IMR-90 (cell line): Measurements from ENCODE around the gene ST8SIA4. TPM values are rescaled to one million over a fixed set of nuclear protein-coding genes. Genes with fewer than 3 reads are reported as not detected.

Experiments
- ATAC-seq: fragments of 200-7000 bp; cut with Tn5 transposase; 2 replicates; pipeline ENCODE4 v1.9.1; 2020; ENCODE audit warnings: low read depth, mild to moderate bottlenecking, moderate library complexity
- BruUV-seq: library from RNA; stranded (reverse); fragments of 400-500 nt; replicated peaks from 2 replicates; lab custom pipeline; 2021; lab: Mats Ljungman, UMichigan
- CTCF ChIA-PET: fragments of 300-600 bp; formaldehyde crosslinking; extraction: SDS; loops from one replicate; lab custom pipeline; 2021; ENCODE audit warnings: antibody characterized with exemption; lab: Yijun Ruan, JAX
- POLR2A ChIA-PET: fragments of 300-600 bp; sonication (Branson Sonifier 250); formaldehyde crosslinking; loops from one replicate; lab custom pipeline; 2022; ENCODE audit warnings: antibody characterized with exemption; ENCODE audit not compliant: unreplicated experiment; lab: Charles Lee
- DNase-seq: peaks from one replicate; pipeline ENCODE4 v3.0.0; 2013
- H2AFZ ChIP-seq: replicated peaks from 2 replicates; pipeline ENCODE3; 2013; ENCODE audit warnings: low read length, mild to moderate bottlenecking; ENCODE audit not compliant: poor library complexity
- H2AK5ac ChIP-seq: 2 replicates; pipeline ENCODE4 v1.6.1; 2013; ENCODE audit warnings: low read depth, low read length, inconsistent platforms
- H2AK9ac ChIP-seq: replicated peaks from 2 replicates; pipeline ENCODE3; 2013; ENCODE audit warnings: mild to moderate bottlenecking, low read depth, low read length, moderate library complexity; ENCODE audit not compliant: poor library complexity
- H2BK120ac ChIP-seq: 2 replicates; pipeline ENCODE4 v1.6.1; 2013; ENCODE audit warnings: low read depth, low read length, inconsistent platforms
- H2BK15ac ChIP-seq: 3 replicates; pipeline ENCODE4 v1.6.1; 2013; ENCODE audit warnings: low read depth, low read length, inconsistent platforms
- H2BK20ac ChIP-seq: 2 replicates; pipeline ENCODE4 v1.6.1; 2013; ENCODE audit warnings: low read depth, mild to moderate bottlenecking, inconsistent platforms, low read length, moderate library complexity
- H2BK5ac ChIP-seq: 2 replicates; pipeline ENCODE4 v1.6.1; 2013; ENCODE audit warnings: mild to moderate bottlenecking, low read depth, low read length, inconsistent platforms; ENCODE audit not compliant: poor library complexity, severe bottlenecking
- H3K14ac ChIP-seq: replicated peaks from 2 replicates; pipeline ENCODE4 v1.6.1; 2013; ENCODE audit warnings: low read depth, low read length, inconsistent platforms
- H3K18ac ChIP-seq: 2 replicates; pipeline ENCODE4 v1.6.1; 2013; ENCODE audit warnings: low read depth, low read length, control low read depth
- H3K23ac ChIP-seq: 2 replicates; pipeline ENCODE4 v1.6.1; 2013; ENCODE audit warnings: low read depth, low read length, inconsistent platforms
- H3K27ac ChIP-seq: 2 replicates; pipeline ENCODE4 v1.5.1; 2013; ENCODE audit warnings: mild to moderate bottlenecking, control low read depth, low read length; ENCODE audit not compliant: insufficient read depth
- H3K27me3 ChIP-seq: 2 replicates; pipeline ENCODE4 v1.6.1; 2013; ENCODE audit warnings: low read length; ENCODE audit not compliant: control insufficient read depth, insufficient read depth
- H3K36me3 ChIP-seq: 2 replicates; pipeline ENCODE4 v1.6.1; 2013; ENCODE audit warnings: low read length, mixed read lengths; ENCODE audit not compliant: control insufficient read depth, insufficient read depth
- H3K4ac ChIP-seq: 2 replicates; pipeline ENCODE4 v1.6.1; 2013; ENCODE audit warnings: low read depth, low read length, inconsistent platforms
- H3K4me1 ChIP-seq: 2 replicates; pipeline ENCODE4 v1.6.1; 2013; ENCODE audit warnings: low read length, mixed read lengths; ENCODE audit not compliant: control insufficient read depth, insufficient read depth
- H3K4me2 ChIP-seq: 2 replicates; pipeline ENCODE4 v1.6.1; 2013; ENCODE audit warnings: low read depth, mild to moderate bottlenecking, control low read depth, low read length, moderate library complexity
- H3K4me3 ChIP-seq: 2 replicates; pipeline ENCODE4 v1.5.1; 2013; ENCODE audit warnings: low read depth, mild to moderate bottlenecking, control low read depth, low read length, moderate library complexity; ENCODE audit not compliant: insufficient read depth
- H3K56ac ChIP-seq: 2 replicates; pipeline ENCODE4 v1.6.1; 2013; ENCODE audit warnings: low read length, inconsistent platforms; ENCODE audit not compliant: insufficient read depth; ENCODE audit errors: extremely low read depth
- H3K79me1 ChIP-seq, 2 experiments: 2 replicates each; pipeline ENCODE4 v1.6.1; 2013; ENCODE audit warnings: low read length in 2 of 2, inconsistent platforms in 1 of 2, low read depth in 1 of 2
- H3K9ac ChIP-seq: 2 replicates; pipeline ENCODE4 v1.6.1; 2013; ENCODE audit warnings: low read depth, low read length, control low read depth
- H3K9me1 ChIP-seq: 2 replicates; pipeline ENCODE4 v1.6.1; 2013; ENCODE audit warnings: low read length, inconsistent platforms; ENCODE audit not compliant: insufficient read depth
- H3K9me3 ChIP-seq: 2 replicates; pipeline ENCODE4 v1.6.1; 2013; ENCODE audit warnings: low read length; ENCODE audit not compliant: control insufficient read depth, insufficient read depth
- H4K20me1 ChIP-seq: 2 replicates; pipeline ENCODE4 v1.6.1; 2013; ENCODE audit warnings: low read length, inconsistent platforms; ENCODE audit not compliant: insufficient read depth
- H4K5ac ChIP-seq: 2 replicates; pipeline ENCODE4 v1.6.1; 2013; ENCODE audit warnings: mild to moderate bottlenecking, low read depth, low read length, control low read depth
- H4K8ac ChIP-seq, 2 experiments: 2 replicates each; pipeline ENCODE4 v1.6.1; 2013; ENCODE audit warnings: low read depth in 2 of 2, low read length in 2 of 2, control low read depth in 1 of 2, inconsistent platforms in 1 of 2
- H4K91ac ChIP-seq: 2 replicates; pipeline ENCODE4 v1.6.1; 2013; ENCODE audit warnings: low read depth, low read length, inconsistent platforms; ENCODE audit not compliant: insufficient read depth
- FOS ChIP-seq: fragments of 150-350 bp; IDR thresholded peaks from 2 replicates; pipeline ENCODE4 v1.6.1; 2016; ENCODE audit warnings: low read depth, low read length
- MAZ ChIP-seq: IDR thresholded peaks from 2 replicates; pipeline ENCODE4 v1.6.1; 2012; ENCODE audit warnings: low read depth, mild to moderate bottlenecking, low read length, improper control_type of control experiment, moderate library complexity, borderline replicate concordance
- NFE2L2 ChIP-seq: fragments of 150-350 bp; IDR thresholded peaks from 2 replicates; pipeline ENCODE4 v1.6.1; 2016; ENCODE audit warnings: low read depth, mild to moderate bottlenecking, low read length
- POLR2A ChIP-seq: IDR thresholded peaks from 2 replicates; pipeline ENCODE4 v1.6.1; 2012; ENCODE audit warnings: mild to moderate bottlenecking, low read depth, low read length
- RCOR1 ChIP-seq: IDR thresholded peaks from 2 replicates; pipeline ENCODE4 v1.6.1; 2012; ENCODE audit warnings: mild to moderate bottlenecking, low read length, improper control_type of control experiment; ENCODE audit not compliant: insufficient replicate concordance
- RFX5 ChIP-seq: IDR thresholded peaks from 2 replicates; pipeline ENCODE4 v1.8.0; 2012; ENCODE audit warnings: low read depth, mild to moderate bottlenecking, low read length, moderate library complexity
- SMC3 ChIP-seq: fragments of 150-350 bp; IDR thresholded peaks from 2 replicates; pipeline ENCODE4 v1.6.1; 2016; ENCODE audit warnings: low read depth, mild to moderate bottlenecking, antibody characterized with exemption, low read length, moderate library complexity
- WGBS, 2 experiments: methylation state at CpG; one replicate each; pipeline versions ENCODE4 v1.1.5 to v1.1.7; 2013; ENCODE audit warnings: missing lambda C conversion rate in 2 of 2; ENCODE audit not compliant: insufficient read length in 1 of 2; ENCODE audit errors: extremely low coverage in 2 of 2; 5-methylcytosine and 5-hydroxymethylcytosine counted together
- dilution Hi-C: fragments of 300-500 bp; cut with HindIII; formaldehyde crosslinking; loops from one replicate; pipeline ENCODE4 v1.14.3; 2018; ENCODE audit warnings: low sequenced_read_pairs; ENCODE audit not compliant: unreplicated experiment
- in situ Hi-C: fragments of 300-500 bp; cut with MboI; formaldehyde crosslinking; loops from 3 replicates; pipeline ENCODE4 v1.14.3; 2019; ENCODE audit warnings: low sequenced_read_pairs, inconsistent platforms, mixed read lengths
- intact Hi-C: fragments of 100-400 bp; cut with micrococcal nuclease; formaldehyde crosslinking; loops from 2 replicates; pipeline ENCODE4 v1.10.0; 2022
- polyA plus RNA-seq, 3 experiments: library from polyadenylated mRNA; depleted of rRNA; stranded (reverse); fragments of >200 nt; gene quantifications; 2 replicates each; pipeline ENCODE4 v1.2.3, GENCODE V29; 2012; ENCODE audit warnings: low replicate concordance in 1 of 3
- total RNA-seq: library from RNA; depleted of rRNA; stranded (reverse); fragments of >200 nt; gene quantifications from 2 replicates; pipeline ENCODE4 v1.2.3, GENCODE V29; 2012
- TF ChIP-seq, protein P1 (sequence below): fragments of 150-350 bp; IDR thresholded peaks from 2 replicates; pipeline ENCODE4 v1.6.1; 2017; ENCODE audit warnings: mild to moderate bottlenecking, antibody characterized with exemption, low read length, low read depth

The ST8SIA4 gene
- total and polyA plus RNA-seq, 2 of the 4 experiments (the other 2 are of a cell fraction): 0.02 to 0.18 TPM

DNA sequence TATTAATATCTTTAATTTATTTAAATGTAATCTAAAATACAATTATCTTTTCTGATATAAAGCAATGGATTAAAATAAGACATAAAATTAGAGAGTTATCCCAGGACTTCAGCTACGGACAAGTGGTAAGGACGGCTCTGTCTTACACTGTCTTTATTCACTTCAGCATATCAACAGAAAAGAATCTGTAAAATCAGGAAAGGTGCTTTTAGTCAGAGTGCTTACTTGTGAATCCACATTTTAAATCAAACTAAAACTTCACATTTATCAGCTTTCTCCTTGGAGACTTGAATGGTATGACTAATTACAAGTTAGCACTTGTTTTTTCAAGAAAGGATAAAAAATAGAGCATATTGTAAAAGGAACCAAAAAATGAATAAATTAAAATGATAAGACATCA is 39.3 kb downstream of the ST8SIA4 start:
- dilution Hi-C loops: no loop called here

More for the DNA sequence above, 39.3 kb downstream of the ST8SIA4 start:
- no peak overlapping the region for H3K9ac ChIP-seq
- no peak overlapping the region for H3K14ac ChIP-seq
- no peaks in the 10 kb centered on the region for H4K20me1 ChIP-seq
- no peaks in the 10 kb centered on the region for H3K4me1 ChIP-seq
- no peak overlapping the region for H2AK9ac ChIP-seq
- no peak overlapping the region for H2BK20ac ChIP-seq
- ChIA-PET POLR2A (no interaction called here), CTCF (no interaction called here)
- no peak overlapping the region for H2BK15ac ChIP-seq
- H4K5ac ChIP-seq: no peak overlapping the region
- no peak overlapping the region for H3K56ac ChIP-seq
- H3K23ac ChIP-seq: no peak overlapping the region
- H2AK5ac ChIP-seq: no peak overlapping the region
- H4K8ac ChIP-seq: no peak overlapping the region
- no peak overlapping the region for H3K4ac ChIP-seq
- H3K4me2 ChIP-seq: no peak overlapping the region
- in situ Hi-C loops: no loop called here
- H3K18ac ChIP-seq: no peak overlapping the region
- no CpG with 5 or more reads among the region's 2 CpGs for WGBS, 2 experiments
- H2BK120ac ChIP-seq: no peak overlapping the region
- BruUV-seq: no TSS peak
- H3K9me3 ChIP-seq: no peaks in the 10 kb centered on the region
- H2AFZ ChIP-seq: no peak overlapping the region
- intact Hi-C loops: no loop called here
- H4K91ac ChIP-seq: no peak overlapping the region
- no peaks in the 10 kb centered on the region for H3K9me1 ChIP-seq
- no peaks in the 10 kb centered on the region for H3K79me1 ChIP-seq
- ATAC-seq (no peak), DNase-seq (no peak)
- no peak overlapping the region for H2BK5ac ChIP-seq
- H3K27me3 ChIP-seq: no peaks in the 10 kb centered on the region
- no peaks in the 10 kb centered on the region for H3K36me3 ChIP-seq
- no peak overlapping the region for H3K27ac ChIP-seq
- TF ChIP-seq, protein P1, sequence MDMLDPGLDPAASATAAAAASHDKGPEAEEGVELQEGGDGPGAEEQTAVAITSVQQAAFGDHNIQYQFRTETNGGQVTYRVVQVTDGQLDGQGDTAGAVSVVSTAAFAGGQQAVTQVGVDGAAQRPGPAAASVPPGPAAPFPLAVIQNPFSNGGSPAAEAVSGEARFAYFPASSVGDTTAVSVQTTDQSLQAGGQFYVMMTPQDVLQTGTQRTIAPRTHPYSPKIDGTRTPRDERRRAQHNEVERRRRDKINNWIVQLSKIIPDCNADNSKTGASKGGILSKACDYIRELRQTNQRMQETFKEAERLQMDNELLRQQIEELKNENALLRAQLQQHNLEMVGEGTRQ: no peak
- TF ChIP-seq POLR2A: no peak
- TF ChIP-seq SMC3: no peak
- TF ChIP-seq RFX5: no peak
- no peak for TF ChIP-seq FOS
- TF ChIP-seq MAZ: no peak
- TF ChIP-seq RCOR1: no peak
- TF ChIP-seq NFE2L2: no peak
- H3K4me3 ChIP-seq: no peak overlapping the region
